A549 (cell line): Measurements from ENCODE around the gene UCKL1.

Experiments
- CTCF ChIP-seq: fragments of >200 bp; sonication (Bioruptor Twin); formaldehyde crosslinking; IDR thresholded peaks from 3 replicates; pipeline ENCODE4 v1.5.1; 2016
- REST ChIP-seq: fragments of 200-600 bp; sonication (generic); IDR thresholded peaks from 2 replicates; pipeline ENCODE4 v1.6.1; 2016; ENCODE audit warnings: antibody characterized with exemption, mild to moderate bottlenecking, moderate library complexity
- ZFP36 ChIP-seq: fragments of 450-650 bp; IDR thresholded peaks from 2 replicates; pipeline ENCODE4 v1.6.1; 2014; ENCODE audit warnings: borderline replicate concordance; ENCODE audit not compliant: partially characterized antibody

DNA sequence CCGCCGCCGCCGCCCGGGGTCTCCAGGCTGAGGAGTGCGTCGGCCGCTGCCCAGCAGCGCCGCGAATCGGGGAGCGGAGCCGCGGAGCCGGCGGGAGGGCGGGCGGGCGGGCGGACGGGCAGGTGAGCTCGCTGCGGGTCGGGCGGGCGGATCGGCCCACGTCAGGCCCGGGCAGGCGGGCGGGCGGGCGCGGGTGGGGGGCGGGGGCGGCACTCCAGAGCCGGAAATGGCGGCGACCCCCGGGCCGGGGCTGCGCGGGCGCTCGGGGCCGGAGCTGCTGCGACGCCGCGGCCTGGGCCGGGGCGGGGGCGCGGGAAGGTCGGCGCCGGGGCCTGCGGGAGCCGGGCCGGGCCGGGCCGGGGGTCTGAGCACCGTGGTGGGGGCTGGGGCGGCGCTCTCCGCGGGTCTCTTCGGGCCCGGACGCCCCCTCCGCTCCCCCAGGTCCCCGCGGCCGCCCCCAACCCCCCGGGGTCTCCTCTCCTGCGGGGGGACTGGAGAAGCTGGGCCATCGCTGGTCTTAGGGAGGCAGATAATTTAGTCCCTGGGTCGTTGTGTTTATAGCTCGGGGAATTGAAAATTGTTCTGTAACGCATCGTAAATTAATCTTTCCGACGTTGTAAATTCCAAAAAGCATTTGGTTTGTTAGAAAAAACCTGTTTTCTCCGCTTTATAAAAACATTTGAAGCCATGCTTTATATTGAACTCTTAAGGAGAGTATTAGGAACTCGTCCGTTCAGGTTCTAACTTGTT lies 60.8 kb downstream of the UCKL1 start:
- TF ChIP-seq CTCF: no peak
- no peak for TF ChIP-seq ZFP36
- no peak for TF ChIP-seq REST
